OCI-LY3 (cell line): Measurements from ENCODE around the gene ITGAX.

Experiments
- CTCF ChIP-seq: fragments of 200-600, 300-600 bp; sonication (generic); IDR thresholded peaks from 2 replicates; pipeline ENCODE4 v1.5.1; 2014; ENCODE audit warnings: antibody characterized with exemption, low read length, low read depth
- EZH2phosphoT487 ChIP-seq: fragments of 200-600 bp; shearing (Covaris generic); IDR thresholded peaks from 2 replicates; pipeline ENCODE4 v1.6.1; 2018; ENCODE audit warnings: antibody characterized with exemption, mixed run types, low read depth

GRCh38 chr16:31414706-31415105, 59.7 kb downstream of the ITGAX start:
- TF ChIP-seq CTCF (no peak), EZH2phosphoT487 (no peak)
